BLaER1 treated with 17β-estradiol and CSF1 and Interleukin-3, amounts not matched to agents 10 nM and 100 nM (cell line): Measurements from ENCODE around the gene CAMKK2.
A peak's percentile ranks its signal among the peaks of the same experiment; 100 is the strongest.

ENCODE experiments used
- H3K27ac ChIP-seq, 11 experiments: shearing (Covaris generic); formaldehyde crosslinking; 2 replicates each; pipeline ENCODE4 v1.8.1; 2022
- H3K27me3 ChIP-seq, 11 experiments: shearing (Covaris generic); formaldehyde crosslinking; 2 replicates each; pipeline ENCODE4 v1.8.1; 2022
- H3K36me3 ChIP-seq, 11 experiments: shearing (Covaris generic); formaldehyde crosslinking; 2 replicates each; pipeline ENCODE4 v1.8.1; 2022
- H3K4me1 ChIP-seq, 10 experiments: shearing (Covaris generic); formaldehyde crosslinking; 2 replicates each; pipeline ENCODE4 v1.8.1; 2022
- H3K4me2 ChIP-seq, 11 experiments: shearing (Covaris generic); formaldehyde crosslinking; 2 replicates each; pipeline ENCODE4 v1.8.1; 2022
- H3K4me3 ChIP-seq, 10 experiments: shearing (Covaris generic); formaldehyde crosslinking; 2 replicates each; pipeline ENCODE4 v1.8.1; 2022
- H3K9ac ChIP-seq, 11 experiments: shearing (Covaris generic); formaldehyde crosslinking; 2 replicates each; pipeline ENCODE4 v1.8.1; 2022
- H3K9me3 ChIP-seq, 11 experiments: shearing (Covaris generic); formaldehyde crosslinking; replicated peaks in 1 of 11; 2 replicates each; pipeline ENCODE4 v1.8.1; 2022
- H4K20me1 ChIP-seq, 11 experiments: shearing (Covaris generic); formaldehyde crosslinking; 2 replicates each; pipeline ENCODE4 v1.8.1; 2022
- Cebpa-rat ChIP-seq, 11 experiments: shearing (Covaris generic); IDR thresholded peaks; 2 replicates each; pipeline ENCODE4 v1.8.1; 2022

CAMKK2 gene

GRCh38 chr12:121294151-121294889 is 2.2 kb downstream of the CAMKK2 start:
- no peak for TF ChIP-seq Cebpa-rat (IDR thresholded peaks at IDR 0.05)
- H3K4me2 ChIP-seq: peak overlapping the region; percentile 91 to 99 (median 97)
- H3K4me1 ChIP-seq: peaks cover 52 to 79% (median 65%) of the 10 kb centered on the region in 10 experiments
- H3K27ac ChIP-seq: peak overlapping the region in 6 of 11 experiments; percentile 7 to 96 (median 86); a peak in 5 of 22 replicates
- peak overlapping the region in 8 of 10 experiments; percentile 97 to 100 (median 99); a peak in 10 of 20 replicates for H3K4me3 ChIP-seq
- peaks cover 11 to 68% (median 45%) of the 10 kb centered on the region in 11 experiments; a peak in 16 of 22 replicates for H4K20me1 ChIP-seq
- no peaks in the 10 kb centered on the region for H3K27me3 ChIP-seq
- H3K9me3 ChIP-seq: no peaks in the 10 kb centered on the region
- H3K9ac ChIP-seq: peak overlapping the region in 8 of 11 experiments; percentile 26 to 99 (median 97); a peak in 8 of 22 replicates
- peaks cover 0 to 52% (median 33%) of the 10 kb centered on the region in 11 experiments; a peak in 20 of 22 replicates for H3K36me3 ChIP-seq

GRCh38 chr12:121293603-121294002 is 2.9 kb downstream of the CAMKK2 start:
- Histone ChIP-seq H3K36me3 (peaks cover 0 to 55% (median 37%) of the 10 kb centered on the region in 11 experiments; a peak in 20 of 22 replicates), H4K20me1 (peaks cover 11 to 75% (median 50%) of the 10 kb centered on the region in 11 experiments; a peak in 17 of 22 replicates), H3K4me1 (peaks cover 59 to 86% (median 72%) of the 10 kb centered on the region in 10 experiments), H3K4me3 (peak overlapping the region in 1 of 10 experiments; percentile 31; a peak in 1 of 20 replicates), H3K4me2 (peak overlapping the region; percentile 65 to 99 (median 97); a peak in 21 of 22 replicates), H3K9me3 (no peaks in the 10 kb centered on the region), H3K27ac (peak overlapping the region in 9 of 11 experiments; percentile 57 to 79 (median 73); a peak in 17 of 22 replicates), H3K9ac (peak overlapping the region in 8 of 11 experiments; percentile 3 to 70 (median 60); a peak in 10 of 22 replicates), H3K27me3 (no peaks in the 10 kb centered on the region)
- no peak for TF ChIP-seq Cebpa-rat (IDR thresholded peaks at IDR 0.05)

GRCh38 chr12:121290410-121290809 is 6.1 kb downstream of the CAMKK2 start:
- no peaks in the 10 kb centered on the region for H3K27me3 ChIP-seq
- H3K27ac ChIP-seq: peak overlapping the region in 3 of 11 experiments; percentile 24 to 78 (median 37); a peak in 4 of 22 replicates
- no peak overlapping the region for H3K4me3 ChIP-seq
- no peaks in the 10 kb centered on the region for H3K9me3 ChIP-seq
- no peak for TF ChIP-seq Cebpa-rat (IDR thresholded peaks at IDR 0.05)
- peaks cover under 1 to 84% (median 51%) of the 10 kb centered on the region in 11 experiments; a peak in 20 of 22 replicates for H3K36me3 ChIP-seq
- 0 out of 22 replicates have a peak overlapping the region, but pooled peaks of 1 of the 11 experiments have one; percentile 6 for H3K4me2 ChIP-seq
- peaks cover 56 to 84% (median 76%) of the 10 kb centered on the region in 10 experiments for H3K4me1 ChIP-seq
- H3K9ac ChIP-seq: no peak overlapping the region; a peak in 1 of 22 replicates
- H4K20me1 ChIP-seq: peaks cover 39 to 100% (median 82%) of the 10 kb centered on the region in 11 experiments; a peak in 20 of 22 replicates

- TF ChIP-seq Cebpa-rat (IDR thresholded peaks at IDR 0.05): no peak
- peaks cover 51 to 80% (median 72%) of the 10 kb centered on the region in 10 experiments for H3K4me1 ChIP-seq
- no peak overlapping the region for H3K4me3 ChIP-seq
- H3K9me3 ChIP-seq: no peaks in the 10 kb centered on the region
- H3K27me3 ChIP-seq: no peaks in the 10 kb centered on the region
- peaks cover 38 to 100% (median 85%) of the 10 kb centered on the region in 11 experiments; a peak in 21 of 22 replicates for H4K20me1 ChIP-seq
- H3K9ac ChIP-seq: no peak overlapping the region; a peak in 1 of 22 replicates
- H3K27ac ChIP-seq: peak overlapping the region in 3 of 11 experiments; percentile 24 to 43 (median 37); a peak in 4 of 22 replicates
- H3K4me2 ChIP-seq: peak overlapping the region in 4 of 11 experiments; percentile 1 to 85 (median 20); a peak in 1 of 22 replicates
- H3K36me3 ChIP-seq: peaks cover 5 to 89% (median 55%) of the 10 kb centered on the region in 11 experiments; a peak in 20 of 22 replicates
These were observed 6.5 kb downstream of the CAMKK2 start for GRCh38 chr12:121289962-121290361.

GRCh38 chr12:121288986-121289385 is 7.5 kb downstream of the CAMKK2 start:
- H3K4me2 ChIP-seq: peak overlapping the region in 10 of 11 experiments; percentile 27 to 85 (median 46); a peak in 13 of 22 replicates
- H3K9ac ChIP-seq: 0 out of 22 replicates have a peak overlapping the region, but pooled peaks of 1 of the 11 experiments have one; percentile 18
- TF ChIP-seq Cebpa-rat (IDR thresholded peaks at IDR 0.05): no peak
- peaks cover 43 to 100% (median 85%) of the 10 kb centered on the region in 11 experiments; a peak in 21 of 22 replicates for H4K20me1 ChIP-seq
- H3K4me1 ChIP-seq: peaks cover 43 to 73% (median 62%) of the 10 kb centered on the region in 10 experiments
- H3K36me3 ChIP-seq: peaks cover 7 to 93% (median 64%) of the 10 kb centered on the region in 11 experiments; a peak in 20 of 22 replicates
- H3K27ac ChIP-seq: peak overlapping the region in 1 of 11 experiments; percentile 30; a peak in 1 of 22 replicates
- no peaks in the 10 kb centered on the region for H3K9me3 ChIP-seq
- no peak overlapping the region for H3K4me3 ChIP-seq
- H3K27me3 ChIP-seq: no peaks in the 10 kb centered on the region

GRCh38 chr12:121288158-121288845 is 8.2 kb downstream of the CAMKK2 start:
- H3K9ac ChIP-seq: peak overlapping the region in 4 of 11 experiments; percentile 6 to 22 (median 14); a peak in 2 of 22 replicates
- H3K4me3 ChIP-seq: peak overlapping the region in 1 of 10 experiments; percentile 23; a peak in 1 of 20 replicates
- H3K36me3 ChIP-seq: peaks cover 12 to 93% (median 71%) of the 10 kb centered on the region in 11 experiments
- H3K9me3 ChIP-seq: no peaks in the 10 kb centered on the region
- H4K20me1 ChIP-seq: peaks cover 44 to 100% (median 85%) of the 10 kb centered on the region in 11 experiments; a peak in 21 of 22 replicates
- TF ChIP-seq Cebpa-rat (IDR thresholded peaks at IDR 0.05): no peak
- H3K4me2 ChIP-seq: peak overlapping the region; percentile 28 to 85 (median 73); a peak in 21 of 22 replicates
- no peaks in the 10 kb centered on the region for H3K27me3 ChIP-seq
- peaks cover 36 to 66% (median 55%) of the 10 kb centered on the region in 10 experiments for H3K4me1 ChIP-seq
- peak overlapping the region in 3 of 11 experiments; percentile 28 to 40 (median 33); a peak in 5 of 22 replicates for H3K27ac ChIP-seq

GRCh38 chr12:121287267-121287954 is 9.1 kb downstream of the CAMKK2 start:
- Histone ChIP-seq H4K20me1 (peaks cover 46 to 100% (median 89%) of the 10 kb centered on the region in 11 experiments; a peak in 21 of 22 replicates), H3K4me1 (peaks cover 27 to 57% (median 46%) of the 10 kb centered on the region in 10 experiments), H3K36me3 (peaks cover 18 to 94% (median 78%) of the 10 kb centered on the region in 11 experiments), H3K4me3 (no peak overlapping the region), H3K9me3 (no peaks in the 10 kb centered on the region), H3K9ac (no peak overlapping the region), H3K27me3 (no peaks in the 10 kb centered on the region), H3K27ac (peak overlapping the region in 2 of 11 experiments; percentile 26 to 33; a peak in 3 of 22 replicates), H3K4me2 (peak overlapping the region in 10 of 11 experiments; percentile 32 to 85 (median 75); a peak in 18 of 22 replicates)
- no peak for TF ChIP-seq Cebpa-rat (IDR thresholded peaks at IDR 0.05)
